SHP77 (cell line): ENCODE data around the gene WDSUB1.

Experiments used
- DNase-seq, 2 experiments: peaks; one replicate each; lab custom pipeline; 2025; lab: John Stamatoyannopoulos, UW

WDSUB1 gene

GRCh38 chr2:159195697-159196096, 90.8 kb downstream of the WDSUB1 start:
- no peak for DNase-seq

DNA sequence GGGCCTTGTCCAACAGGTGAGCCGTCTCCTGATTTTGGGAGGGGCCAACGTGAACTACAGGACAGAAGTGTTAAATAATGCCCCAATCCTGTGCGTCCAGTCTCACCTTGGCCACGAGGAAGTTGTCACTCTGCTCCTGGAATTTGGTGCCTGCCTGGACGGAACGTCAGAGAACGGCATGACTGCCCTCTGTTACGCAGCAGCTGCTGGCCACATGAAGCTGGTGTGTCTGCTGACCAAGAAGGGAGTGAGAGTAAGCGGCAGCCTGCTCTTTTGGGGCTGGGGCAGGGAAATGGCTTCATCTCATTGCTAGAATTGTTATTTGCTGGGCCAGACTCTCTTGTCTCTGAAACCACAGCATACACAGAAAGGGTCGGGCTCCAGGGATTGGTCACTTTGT, 92.3 kb downstream of the WDSUB1 start:
- DNase-seq: no peak

- no peak for DNase-seq
Measured at GRCh38 chr2:159193791-159194190, 92.7 kb downstream of the WDSUB1 start.

- DNase-seq: no peak
Measured at GRCh38 chr2:159192371-159192918, 94.1 kb downstream of the WDSUB1 start.

GRCh38 chr2:159188449-159188848, 98.1 kb downstream of the WDSUB1 start:
- DNase-seq: no peak

DNA sequence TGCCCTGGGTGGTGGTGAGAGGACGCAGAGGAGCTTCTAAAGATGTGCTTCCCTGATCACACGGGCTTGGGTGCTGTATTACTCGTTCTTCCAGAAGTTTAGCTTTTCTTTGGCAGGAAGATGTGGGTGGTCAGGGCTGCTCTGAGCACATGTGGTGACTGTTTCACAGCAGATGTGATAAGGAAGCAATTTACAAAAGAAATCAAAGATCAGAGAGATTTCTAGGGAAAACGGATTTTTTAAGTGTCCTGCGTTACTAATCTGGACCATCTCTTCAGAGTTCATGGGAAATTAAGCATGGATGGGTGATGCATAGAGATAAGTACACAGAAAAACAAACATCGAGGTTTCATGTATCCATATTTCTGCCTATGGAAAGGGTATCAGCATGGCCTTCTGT, 99.4 kb downstream of the WDSUB1 start:
- no peak for DNase-seq

- no peak for DNase-seq
Measured at GRCh38 chr2:159186462-159186861, 100.0 kb downstream of the WDSUB1 start.
